MM.1S (cell line): ENCODE measurements around the gene NAT16.

Experiments used
- DNase-seq: peaks from one replicate; pipeline ENCODE4 v3.0.0-alpha.2; 2015
- H2AFZ ChIP-seq: fragments of 300-600 bp; sonication (generic); 2 replicates; pipeline ENCODE4 v1.6.0; 2016; ENCODE audit warnings: antibody characterized with exemption, low read length
- H3F3A ChIP-seq: fragments of 300-600 bp; sonication (generic); 2 replicates; pipeline ENCODE4 v1.6.1; 2016; ENCODE audit warnings: mild to moderate bottlenecking, antibody characterized with exemption, low read length, moderate library complexity, mixed read lengths; ENCODE audit not compliant: insufficient read depth
- H3K27ac ChIP-seq: fragments of 300-600 bp; sonication (generic); 2 replicates; pipeline ENCODE4 v1.5.1; 2016; ENCODE audit warnings: mild to moderate bottlenecking, low read length
- H3K27me3 ChIP-seq: fragments of 300-600 bp; sonication (generic); replicated peaks from 2 replicates; pipeline ENCODE4 v1.6.0; 2016; ENCODE audit warnings: low read length; ENCODE audit not compliant: insufficient read depth
- H3K36me3 ChIP-seq: fragments of 300-600 bp; sonication (generic); replicated peaks from 2 replicates; pipeline ENCODE4 v1.6.1; 2016; ENCODE audit warnings: mild to moderate bottlenecking, low read length, mixed read lengths; ENCODE audit not compliant: insufficient read depth
- H3K4me1 ChIP-seq: fragments of 300-600 bp; sonication (generic); 2 replicates; pipeline ENCODE4 v1.6.1; 2016; ENCODE audit warnings: low read length, mixed read lengths
- H3K4me2 ChIP-seq: fragments of 300-600 bp; sonication (generic); 2 replicates; pipeline ENCODE4 v1.6.0; 2016; ENCODE audit warnings: low read depth, low read length
- H3K4me3 ChIP-seq: fragments of 300-600 bp; sonication (generic); 2 replicates; pipeline ENCODE4 v1.5.1; 2016; ENCODE audit warnings: low read length, mixed read lengths
- H3K79me2 ChIP-seq: fragments of 300-600 bp; sonication (generic); 2 replicates; pipeline ENCODE4 v1.6.1; 2016; ENCODE audit warnings: mixed run types, low read length, mixed read lengths
- H3K9ac ChIP-seq: fragments of 300-600 bp; sonication (generic); 2 replicates; pipeline ENCODE4 v1.6.1; 2016; ENCODE audit warnings: low read length, mixed read lengths
- H3K9me2 ChIP-seq: fragments of 300-600 bp; sonication (generic); replicated peaks from 2 replicates; pipeline ENCODE4 v1.6.1; 2016; ENCODE audit warnings: mild to moderate bottlenecking, low read length, mixed read lengths; ENCODE audit not compliant: insufficient read depth
- H3K9me3 ChIP-seq: fragments of 300-600 bp; sonication (generic); replicated peaks from 2 replicates; pipeline ENCODE4 v1.6.1; 2016; ENCODE audit warnings: mild to moderate bottlenecking, low read length, mixed read lengths; ENCODE audit not compliant: insufficient read depth
- H4K20me1 ChIP-seq: fragments of 300-600 bp; sonication (generic); 2 replicates; pipeline ENCODE4 v1.6.1; 2016; ENCODE audit warnings: mild to moderate bottlenecking, low read length, moderate library complexity, mixed read lengths; ENCODE audit not compliant: insufficient read depth
- CTCF ChIP-seq: fragments of 300-600 bp; sonication (generic); IDR thresholded peaks from 2 replicates; pipeline ENCODE4 v1.5.1; 2016; ENCODE audit warnings: antibody characterized with exemption, low read length, mixed read lengths
- EZH2 ChIP-seq: fragments of 300-600 bp; sonication (generic); optimal IDR thresholded peaks from 2 replicates; pipeline ENCODE3; 2017; ENCODE audit warnings: low read depth, mild to moderate bottlenecking, antibody characterized with exemption, low read length, mixed read lengths
- EZH2phosphoT487 ChIP-seq: fragments of 300-600 bp; sonication (generic); IDR thresholded peaks from 2 replicates; pipeline ENCODE4 v1.6.1; 2018; ENCODE audit warnings: antibody characterized with exemption, low read length

NAT16 gene

GRCh38 chr7:101164071-101164840 lies 15.8 kb downstream of the NAT16 start:
- Histone ChIP-seq H3K9me2 (no peaks in the 10 kb centered on the region), H3K4me2 (no peak overlapping the region), H3K27ac (no peak overlapping the region), H3K9me3 (no peaks in the 10 kb centered on the region), H3K79me2 (no peaks in the 10 kb centered on the region), H4K20me1 (no peaks in the 10 kb centered on the region), H3K4me1 (peaks cover 5% of the 10 kb centered on the region; the same call in 1 of the 2 replicates), H3K4me3 (no peak overlapping the region), H3K27me3 (peaks cover 56% of the 10 kb centered on the region), H3K36me3 (no peaks in the 10 kb centered on the region), H2AFZ (no peak overlapping the region), H3K9ac (no peak overlapping the region), H3F3A (no peaks in the 10 kb centered on the region)
- no peak for TF ChIP-seq CTCF
- TF ChIP-seq EZH2phosphoT487: no peak
- no peak for TF ChIP-seq EZH2
- no peak for DNase-seq

GRCh38 chr7:101163279-101164070 lies 16.6 kb downstream of the NAT16 start:
- no peaks in the 10 kb centered on the region for H4K20me1 ChIP-seq
- H3K4me3 ChIP-seq: peak overlapping the region; percentile 22; the same call in 1 of the 2 replicates
- H2AFZ ChIP-seq: no peak overlapping the region
- peaks cover 5% of the 10 kb centered on the region; the same call in 1 of the 2 replicates for H3K4me1 ChIP-seq
- no peak for TF ChIP-seq EZH2phosphoT487
- no peak for TF ChIP-seq CTCF
- no peak for TF ChIP-seq EZH2
- H3K9me2 ChIP-seq: no peaks in the 10 kb centered on the region
- H3K79me2 ChIP-seq: no peaks in the 10 kb centered on the region
- H3K36me3 ChIP-seq: no peaks in the 10 kb centered on the region
- H3K9ac ChIP-seq: no peak overlapping the region
- no peak for DNase-seq
- no peak overlapping the region for H3K27ac ChIP-seq
- peaks cover 49% of the 10 kb centered on the region for H3K27me3 ChIP-seq
- no peaks in the 10 kb centered on the region for H3K9me3 ChIP-seq
- peak overlapping the region; percentile 55; the same call in 1 of the 2 replicates for H3K4me2 ChIP-seq
- H3F3A ChIP-seq: no peaks in the 10 kb centered on the region

GRCh38 chr7:101162551-101163278 lies 17.4 kb downstream of the NAT16 start:
- Histone ChIP-seq H3K4me2 (peak overlapping the region; percentile 21; the same call in 1 of the 2 replicates), H3K9me2 (no peaks in the 10 kb centered on the region), H3K79me2 (no peaks in the 10 kb centered on the region), H3K9me3 (no peaks in the 10 kb centered on the region), H3K36me3 (no peaks in the 10 kb centered on the region), H3F3A (no peaks in the 10 kb centered on the region), H3K27ac (no peak overlapping the region), H3K9ac (no peak overlapping the region), H3K27me3 (peaks cover 41% of the 10 kb centered on the region), H3K4me3 (no peak overlapping the region), H4K20me1 (no peaks in the 10 kb centered on the region), H2AFZ (no peak overlapping the region), H3K4me1 (peaks cover 5% of the 10 kb centered on the region; the same call in 1 of the 2 replicates)
- TF ChIP-seq EZH2: no peak
- no peak for TF ChIP-seq CTCF
- TF ChIP-seq EZH2phosphoT487: no peak
- DNase-seq: no peak
